Kidney (tissue), 14 donors: ENCODE results near the gene FPR1. TPM values are rescaled to one million over a fixed set of nuclear protein-coding genes. Genes with fewer than 3 reads are reported as not detected.

ENCODE experiments used
- DNase-seq, 5 donors: peaks; one replicate each; pipeline ENCODE4 v3.0.0-alpha.2; 2013 to 2020
- FAIRE-seq: peaks from 2 replicates; lab custom pipeline; 2012; peaks lifted over from hg19 to GRCh38; lab: Jason Lieb, UNC
- H3K27ac ChIP-seq, 2 donors: one replicate each; pipeline ENCODE4 v1.7.0; 2013; ENCODE audit warnings: low read depth in 2 of 2, low read length in 2 of 2, inconsistent platforms in 1 of 2
- H3K27me3 ChIP-seq: one replicate; pipeline ENCODE4 v1.7.1; 2013; ENCODE audit warnings: low read length, inconsistent platforms; ENCODE audit not compliant: control insufficient read depth, insufficient read depth
- H3K36me3 ChIP-seq, 3 donors: one replicate each; pipeline versions ENCODE4 v1.7.0 to v1.7.1; 2013; ENCODE audit warnings: low read length in 3 of 3, control low read depth in 1 of 3, inconsistent platforms in 1 of 3; ENCODE audit not compliant: insufficient read depth in 3 of 3, control insufficient read depth in 2 of 3
- H3K4me1 ChIP-seq, 3 donors: one replicate each; pipeline versions ENCODE4 v1.7.0 to v1.7.1; 2013; ENCODE audit warnings: low read length in 3 of 3, inconsistent platforms in 1 of 3, low read depth in 1 of 3; ENCODE audit not compliant: control insufficient read depth in 2 of 3, insufficient read depth in 2 of 3
- H3K4me3 ChIP-seq, 3 donors: one replicate each; pipeline versions ENCODE4 v1.7.0 to v1.8.1; 2013; ENCODE audit warnings: low read length in 3 of 3, control low read depth in 1 of 3, inconsistent platforms in 1 of 3
- H3K9ac ChIP-seq, 3 donors: one replicate each; pipeline versions ENCODE4 v1.7.0 to v1.7.1; 2013; ENCODE audit warnings: low read length in 3 of 3, control low read depth in 1 of 3, inconsistent platforms in 1 of 3
- H3K9me3 ChIP-seq, 3 donors: one replicate each; pipeline versions ENCODE4 v1.7.0 to v1.7.1; 2013; ENCODE audit warnings: low read length in 3 of 3, control low read depth in 1 of 3, inconsistent platforms in 1 of 3; ENCODE audit not compliant: control insufficient read depth in 2 of 3, insufficient read depth in 1 of 3
- CTCF ChIP-seq: IDR thresholded peaks from 3 replicates; pipeline ENCODE4 v1.5.1; 2012; ENCODE audit warnings: mild to moderate bottlenecking, moderate library complexity, borderline replicate concordance; ENCODE audit not compliant: insufficient read depth; ENCODE audit errors: extremely low read depth
- intact Hi-C: fragments of 100-400 bp; cut with DNase I; formaldehyde crosslinking; loops from one replicate; pipeline ENCODE4 v1.11.1; 2022
- polyA plus RNA-seq: library from polyadenylated mRNA; stranded (reverse); fragments of 350-450 nt; fragmentation: Illumina TruSeq; extraction: RNeasy Lipid Tissue Mini Kit (QIAGEN cat#74804); gene quantifications from one replicate; pipeline ENCODE4 v1.2.3, GENCODE V29; 2014; ENCODE audit warnings: low read depth, low replicate concordance; ENCODE audit not compliant: insufficient read depth
- total RNA-seq: library from RNA; stranded (reverse); fragmentation: NEBNext Ultra II Directional; extraction: Animal tissue kit (Norgen Biotek cat#: 25700); gene quantifications from one replicate; pipeline ENCODE4 v1.2.1, GENCODE V29; 2021
- donor health status: control.
- donor health status: control.
- donor health status: control.
- donor health status: control.
- donor health status: control.
- donor health status: DM: yes; HTN: yes; CAD: no.
- donor health status: Normal renal cell carcinoma (clear cell type).

Gene FPR1
- total and polyA plus RNA-seq, 2 donors from 2014 or later, result 2.2 to 16.6 TPM

GRCh38 chr19:51709575-51709974 lies 42.1 kb downstream of the FPR1 start:
- TF ChIP-seq CTCF, result no peak
- Histone ChIP-seq H3K4me1 (peaks cover 0 to 3% (median 0%) of the 10 kb centered on the region in 3 donors), H3K4me3 (no peak overlapping the region), H3K36me3 (peaks cover 0 to 7% (median 2%) of the 10 kb centered on the region in 3 donors), H3K9me3 (no peaks in the 10 kb centered on the region), H3K9ac (no peak overlapping the region), H3K27ac (no peak overlapping the region), H3K27me3 (no peaks in the 10 kb centered on the region)
- intact Hi-C loops, result no loop called here
- DNase-seq (no peak), FAIRE-seq (no peak)

- Histone ChIP-seq H3K4me1 (peaks cover 0 to 3% (median 0%) of the 10 kb centered on the region in 3 donors), H3K27me3 (no peaks in the 10 kb centered on the region), H3K36me3 (peaks cover 0 to 7% (median 2%) of the 10 kb centered on the region in 3 donors), H3K27ac (no peak overlapping the region), H3K4me3 (no peak overlapping the region), H3K9ac (no peak overlapping the region), H3K9me3 (no peaks in the 10 kb centered on the region)
- intact Hi-C loops, result no loop called here
- DNase-seq, result no peak
- FAIRE-seq, result no peak
- no peak for TF ChIP-seq CTCF
These were observed 42.9 kb downstream of the FPR1 start for GRCh38 chr19:51708811-51709210.

GRCh38 chr19:51706885-51707284 lies 44.8 kb downstream of the FPR1 start:
- DNase-seq, result no peak
- no peak for FAIRE-seq
- Histone ChIP-seq H3K4me1 (peaks cover 0 to 13% (median 7%) of the 10 kb centered on the region in 3 donors), H3K36me3 (peaks cover 0 to 7% (median 2%) of the 10 kb centered on the region in 3 donors), H3K4me3 (no peak overlapping the region), H3K9me3 (no peaks in the 10 kb centered on the region), H3K27me3 (no peaks in the 10 kb centered on the region), H3K27ac (no peak overlapping the region), H3K9ac (no peak overlapping the region)
- no peak for TF ChIP-seq CTCF
- intact Hi-C loops, result no loop called here

- Histone ChIP-seq H3K4me1 (peaks cover 0 to 14% (median 7%) of the 10 kb centered on the region in 3 donors), H3K27ac (no peak overlapping the region), H3K36me3 (peaks cover 0 to 7% (median 2%) of the 10 kb centered on the region in 3 donors), H3K4me3 (no peak overlapping the region), H3K27me3 (no peaks in the 10 kb centered on the region), H3K9me3 (no peaks in the 10 kb centered on the region), H3K9ac (no peak overlapping the region)
- DNase-seq (no peak), FAIRE-seq (no peak)
- no peak for TF ChIP-seq CTCF
- intact Hi-C loops, result no loop called here
These were observed 45.4 kb downstream of the FPR1 start for GRCh38 chr19:51706296-51706695.
